ENCODE data around the gene EPO.
"Not testable (repeated sequence)": the region's sequence is repeated elsewhere in the genome, so short reads cannot be mapped to it uniquely, and the experiment has no call there.

EPO gene

DNA sequence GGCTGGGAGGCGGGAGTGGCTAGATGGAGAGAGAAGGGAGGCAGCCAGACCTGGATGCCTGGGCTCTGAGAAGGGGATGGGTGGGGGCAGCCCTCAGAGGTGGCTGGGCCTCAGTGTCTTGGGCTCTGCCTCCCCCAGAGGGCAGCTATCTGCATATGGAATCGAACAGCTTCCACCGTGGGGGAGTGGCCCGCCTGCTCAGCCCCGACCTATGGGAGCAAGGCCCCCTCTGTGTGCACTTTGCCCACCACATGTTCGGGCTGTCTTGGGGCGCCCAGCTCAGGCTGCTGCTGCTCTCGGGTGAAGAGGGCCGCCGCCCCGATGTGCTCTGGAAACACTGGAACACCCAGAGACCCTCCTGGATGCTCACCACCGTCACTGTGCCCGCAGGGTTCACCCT, 16.4 kb downstream of the EPO start:
- DNase-seq (ENCODE audit: low spot score), result no peak

DNA sequence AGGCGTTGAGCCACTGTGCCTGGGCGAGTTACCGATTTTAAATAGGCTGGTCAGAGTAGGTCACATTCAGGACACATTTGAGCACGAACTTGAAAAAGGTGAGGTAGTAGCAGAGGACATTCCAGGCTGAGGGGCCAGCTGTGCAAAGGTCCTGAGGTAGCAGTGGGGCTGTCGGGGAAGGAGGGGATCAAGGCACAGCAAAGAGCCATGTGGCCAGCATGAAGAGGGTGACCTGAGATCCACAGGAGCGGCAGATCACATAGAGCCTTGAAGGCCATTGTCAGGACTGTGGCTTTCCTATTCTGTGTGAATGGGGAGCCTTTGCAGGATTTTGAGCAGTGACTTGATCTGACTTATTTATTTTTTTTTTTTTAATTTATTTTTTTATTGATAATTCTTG, 19.7 kb downstream of the EPO start:
- DNase-seq (ENCODE audit: low spot score), result no peak

DNA sequence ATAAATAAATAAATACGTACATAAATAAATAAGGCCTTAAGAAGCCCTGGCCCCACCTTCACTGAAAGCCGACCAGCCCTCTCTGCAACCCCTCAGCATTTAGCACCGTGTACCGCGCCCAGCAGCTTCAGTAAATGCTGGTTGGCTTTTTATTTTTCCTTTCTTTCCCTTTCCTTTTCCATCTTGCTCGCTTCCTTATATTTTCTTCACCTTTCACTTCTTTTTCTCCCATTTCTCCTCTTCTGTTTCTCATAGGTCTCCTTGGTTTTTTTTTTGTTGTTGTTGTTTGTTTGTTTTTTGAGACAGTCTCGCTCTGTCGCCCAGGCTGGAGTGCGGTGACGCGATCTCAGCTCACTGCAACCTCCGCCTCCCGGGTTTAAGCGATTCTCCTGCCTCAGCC, 24.3 kb downstream of the EPO start:
- no peak for DNase-seq (ENCODE audit: low spot score)

DNA sequence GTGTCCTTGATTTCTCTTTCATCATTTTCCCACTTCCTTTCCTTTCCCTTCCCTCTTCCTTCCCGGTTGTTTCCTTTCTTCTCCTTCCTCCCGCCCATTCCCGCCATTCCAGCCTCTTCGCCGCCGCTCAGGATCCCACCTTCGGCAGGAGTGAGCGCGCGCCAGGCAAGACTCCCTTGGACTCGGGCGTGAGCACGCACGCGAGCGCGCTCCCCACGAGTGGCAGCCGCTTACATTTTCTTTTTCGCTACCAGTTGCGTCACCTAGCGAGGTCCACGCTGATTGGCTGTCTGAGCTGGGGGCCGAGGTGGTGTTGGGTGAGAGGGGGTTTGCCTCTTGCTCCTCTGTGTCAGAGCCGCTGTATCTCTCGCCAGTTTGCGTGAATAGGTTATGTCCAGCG, 24.9 kb downstream of the EPO start:
- peak; percentile 16 for DNase-seq (ENCODE audit: low spot score)

DNA sequence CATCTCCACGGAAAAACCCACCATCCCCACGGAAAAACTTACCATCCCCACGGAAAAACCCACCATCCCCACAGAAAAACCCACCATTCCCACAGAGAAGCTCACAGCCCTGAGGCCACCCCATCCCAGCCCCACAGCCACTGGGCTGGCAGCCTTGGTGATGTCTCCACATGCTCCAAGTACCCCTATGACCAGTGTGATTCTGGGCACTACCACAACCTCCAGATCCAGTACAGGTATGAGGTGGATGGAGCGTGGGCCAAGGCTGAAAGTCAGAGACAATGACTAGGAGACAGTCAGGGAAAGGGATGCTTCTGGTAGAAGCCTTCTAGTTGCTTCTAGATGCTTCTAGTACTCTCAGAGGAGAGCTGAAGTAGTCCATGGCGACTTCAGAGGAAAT, 32.7 kb downstream of the EPO start:
- DNase-seq (ENCODE audit: low spot score), result no peak

DNA sequence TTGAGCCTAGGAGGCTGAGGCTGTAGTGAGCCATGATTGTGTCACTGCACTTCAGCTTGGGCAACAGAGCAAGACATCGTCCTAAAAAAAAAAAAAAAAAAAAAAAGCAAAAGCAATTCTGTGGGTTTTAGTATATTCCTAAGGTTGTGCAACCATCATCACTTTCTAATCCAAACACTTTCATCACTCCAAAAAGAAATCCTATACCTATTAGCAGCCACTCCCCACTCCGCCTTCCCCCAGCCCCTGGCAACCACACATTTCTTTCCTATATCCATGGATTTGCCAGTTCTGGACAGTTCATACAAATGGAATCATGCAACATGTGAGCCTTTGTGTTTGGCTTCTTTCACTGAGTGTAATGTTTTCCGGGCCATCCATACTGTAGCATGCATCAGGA, 33.5 kb downstream of the EPO start:
- DNase-seq (ENCODE audit: low spot score), result no peak

DNA sequence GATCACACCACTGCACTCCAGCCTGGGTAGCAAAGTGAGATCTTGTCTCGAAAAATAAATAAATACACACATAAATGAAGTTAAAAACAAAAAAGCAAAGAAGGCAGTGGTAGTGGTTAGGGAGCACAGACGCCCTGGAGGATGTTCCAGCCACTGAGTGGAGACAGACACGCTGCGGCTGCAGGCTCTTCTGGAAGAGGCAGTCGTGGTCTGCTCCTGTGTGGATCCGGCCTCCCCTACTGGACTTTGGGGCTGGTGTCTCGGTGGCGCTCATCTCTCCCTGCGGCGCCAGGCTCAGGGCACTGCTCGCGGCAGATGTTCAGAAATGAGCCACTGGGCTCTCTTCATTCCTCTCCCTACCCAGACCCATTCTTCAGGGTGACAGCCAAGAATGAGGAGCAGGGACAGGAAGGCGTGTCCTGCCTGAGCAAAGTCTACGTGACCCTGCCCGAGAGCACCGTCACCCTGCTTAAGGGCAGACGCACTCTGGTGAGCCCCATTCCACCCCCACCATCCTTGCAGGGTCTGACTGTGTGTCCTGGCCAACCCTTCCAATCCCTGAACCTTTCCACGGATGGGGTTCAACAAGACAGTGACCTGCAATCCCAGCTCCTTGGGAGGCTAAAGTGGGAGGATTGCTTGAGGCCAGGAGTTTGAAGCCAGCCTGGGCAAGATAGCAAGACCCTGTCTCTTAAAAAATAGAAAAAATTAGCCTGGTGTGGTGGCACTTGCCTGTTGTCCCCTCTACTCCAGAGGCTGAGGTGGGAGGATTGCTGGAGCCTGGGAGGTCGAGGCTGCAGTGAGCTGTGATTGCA, 39.3 kb downstream of the EPO start:
- DNase-seq (ENCODE audit: low spot score), result no peak

DNA sequence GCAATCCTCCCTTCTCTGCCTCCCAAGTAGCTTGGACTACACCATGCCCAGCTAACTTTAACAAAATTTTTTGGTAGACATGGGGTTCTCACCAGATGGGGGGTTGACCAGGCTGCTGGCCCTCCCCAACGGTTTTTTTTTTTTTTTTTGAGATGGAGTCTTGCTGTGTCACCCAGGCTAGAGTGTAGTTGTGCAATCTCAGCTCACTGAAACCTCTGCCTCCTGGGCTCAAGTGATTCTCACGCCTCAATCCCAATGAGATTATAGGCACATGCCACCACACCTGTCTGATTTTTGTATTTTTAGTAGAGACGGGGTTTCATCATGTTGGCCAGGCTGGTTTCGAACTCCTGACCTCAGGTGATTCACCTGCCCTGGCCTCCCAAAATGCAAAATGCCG, 42.6 kb downstream of the EPO start:
- not testable (repeated sequence) for DNase-seq (ENCODE audit: low spot score)

DNA sequence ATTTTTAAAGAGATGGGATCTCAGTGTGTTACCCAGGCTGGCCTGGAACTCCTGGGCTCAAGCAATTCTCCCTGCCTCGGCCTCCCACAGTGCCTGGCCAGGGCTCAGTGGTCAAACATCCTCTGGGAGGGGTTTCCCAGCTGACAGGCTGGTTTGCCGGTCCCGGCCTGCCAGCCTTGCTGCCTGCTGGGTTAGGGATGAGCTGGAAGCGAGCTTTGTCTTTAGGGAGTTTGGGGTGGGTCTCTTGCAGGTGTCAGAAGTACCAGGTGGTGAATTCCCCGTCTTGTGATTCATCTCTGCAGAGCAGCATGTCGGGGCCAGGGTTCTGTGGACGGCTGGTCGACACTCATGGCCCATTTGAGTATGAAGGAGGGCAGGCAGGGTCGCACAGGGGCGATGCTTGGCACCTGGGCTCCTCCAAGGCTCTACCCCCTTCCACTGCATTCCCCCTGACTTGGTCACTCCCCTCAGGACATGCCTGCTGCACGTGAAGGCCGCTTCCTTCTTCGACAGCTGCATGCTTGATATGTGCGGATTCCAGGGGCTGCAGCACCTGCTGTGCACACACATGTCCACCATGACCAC, 43.4 kb downstream of the EPO start:
- no peak for DNase-seq (ENCODE audit: low spot score)

DNA sequence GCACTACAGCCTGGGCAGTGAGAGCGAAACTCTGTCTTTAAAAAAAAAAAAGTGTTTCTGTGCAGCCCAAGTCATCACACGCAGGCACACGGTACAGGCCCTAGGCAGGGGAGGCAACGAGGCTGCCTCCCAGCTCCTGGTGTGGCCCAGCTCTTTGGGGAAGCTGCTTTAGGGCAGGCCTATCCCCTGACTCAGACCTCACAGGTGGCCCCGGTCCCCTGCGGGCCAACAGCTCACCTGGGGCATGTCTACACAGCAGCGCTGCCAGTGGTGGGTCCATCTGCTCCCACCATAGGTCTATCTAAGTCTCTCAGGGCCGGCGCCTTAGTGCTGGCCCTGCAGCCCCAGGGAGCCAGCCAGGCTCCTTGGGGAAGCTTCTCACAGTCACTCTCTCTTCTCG, 44.6 kb downstream of the EPO start:
- DNase-seq (ENCODE audit: low spot score), result no peak

DNA sequence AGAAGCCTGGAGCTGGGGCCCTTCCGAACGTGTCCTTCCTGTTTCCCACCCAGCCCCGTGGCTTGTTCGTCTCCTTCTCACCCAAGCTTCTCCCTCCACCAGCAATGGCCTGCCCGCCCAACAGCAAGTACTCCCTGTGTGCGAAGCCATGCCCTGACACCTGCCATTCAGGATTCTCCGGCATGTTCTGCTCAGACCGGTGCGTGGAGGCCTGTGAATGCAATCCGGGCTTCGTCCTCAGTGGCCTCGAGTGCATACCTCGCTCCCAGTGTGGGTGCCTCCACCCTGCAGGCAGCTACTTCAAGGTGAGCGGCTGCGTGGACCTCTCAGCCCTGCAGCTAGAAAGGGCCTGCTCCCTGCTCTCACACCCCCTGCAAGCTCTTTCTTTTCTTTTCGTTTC, 45.0 kb downstream of the EPO start:
- no peak for DNase-seq (ENCODE audit: low spot score)

DNA sequence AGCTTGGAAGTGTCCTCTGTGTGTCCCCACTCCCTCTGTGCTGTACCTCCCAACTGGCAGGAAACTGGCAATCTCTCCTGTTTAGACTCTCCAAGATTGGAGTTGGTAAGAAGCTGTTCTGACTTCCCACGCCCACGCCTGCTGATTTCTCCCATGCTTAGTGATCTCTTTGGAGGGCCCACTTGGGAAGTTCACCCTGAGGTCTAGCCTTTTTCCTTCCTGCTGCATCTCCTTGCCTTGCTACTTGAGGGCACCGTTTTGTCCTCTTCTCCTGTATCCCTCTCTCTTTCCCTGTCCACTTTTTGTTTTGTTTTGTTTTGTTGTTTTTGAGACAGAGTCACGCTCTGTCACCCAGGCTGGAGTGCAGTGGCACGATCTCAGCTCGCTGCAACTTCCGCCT, 48.5 kb downstream of the EPO start:
- DNase-seq (ENCODE audit: low spot score), result no peak
